CD4-positive, alpha-beta memory T cell (primary cell): ENCODE data around the gene ARHGAP24. TPM values are rescaled to one million over a fixed set of nuclear protein-coding genes. Genes with fewer than 3 reads are reported as not detected.

Experiments
- CTCF ChIA-PET: fragments of 350-600 bp; sonication (Branson Sonifier 250); formaldehyde crosslinking; loops from one replicate; lab custom pipeline; 2021; ENCODE audit warnings: inconsistent platforms; ENCODE audit not compliant: partially characterized antibody; lab: Charles Lee
- POLR2A ChIA-PET: fragments of 350-600 bp; sonication (Branson Sonifier 250); formaldehyde crosslinking; loops from one replicate; lab custom pipeline; 2021; ENCODE audit not compliant: partially characterized antibody; lab: Charles Lee
- DNase-seq, 5 donors: peaks; one replicate each; pipeline versions ENCODE4 v3.0.0 to v3.0.0-alpha.2; 2020 to 2022; ENCODE audit warnings: mixed read lengths in 1 of 5
- H3K27ac ChIP-seq: one replicate; pipeline ENCODE4 v1.7.0; 2013; ENCODE audit warnings: low read depth, low read length
- H3K27me3 ChIP-seq: 2 replicates; pipeline ENCODE4 v1.7.0; 2013; ENCODE audit warnings: mild to moderate bottlenecking, low read length, moderate library complexity; ENCODE audit not compliant: insufficient read depth
- H3K36me3 ChIP-seq: 2 replicates; pipeline ENCODE4 v1.7.0; 2013; ENCODE audit warnings: mild to moderate bottlenecking, low read length, moderate library complexity; ENCODE audit not compliant: insufficient read depth
- H3K4me1 ChIP-seq: 2 replicates; pipeline ENCODE4 v1.7.0; 2013; ENCODE audit warnings: mild to moderate bottlenecking, low read length, moderate library complexity; ENCODE audit not compliant: insufficient read depth
- H3K4me3 ChIP-seq, 2 donors: one replicate each; pipeline ENCODE4 v1.7.0; 2013; ENCODE audit warnings: low read length in 2 of 2, mild to moderate bottlenecking in 1 of 2
- H3K9me3 ChIP-seq, 2 donors: one replicate each; pipeline ENCODE4 v1.7.0; 2013; ENCODE audit warnings: low read length in 2 of 2, control low read depth in 1 of 2; ENCODE audit not compliant: control insufficient read depth in 1 of 2
- H3K27ac Mint-ChIP-seq, 7 donors: one replicate each; pipeline ENCODE4 v1.8.0; 2020 to 2021; ENCODE audit warnings: mixed read lengths in 7 of 7, mild to moderate bottlenecking in 6 of 7, inconsistent platforms in 3 of 7, moderate library complexity in 3 of 7
- H3K27me3 Mint-ChIP-seq, 2 donors: one replicate each; pipeline ENCODE4 v1.8.0; 2020 to 2021; ENCODE audit warnings: mixed read lengths in 2 of 2
- H3K36me3 Mint-ChIP-seq, 2 donors: one replicate each; pipeline ENCODE4 v1.8.0; 2020 to 2021; ENCODE audit warnings: mixed read lengths in 2 of 2, inconsistent platforms in 1 of 2, mild to moderate bottlenecking in 1 of 2
- H3K4me1 Mint-ChIP-seq, 4 donors: one replicate each; pipeline ENCODE4 v1.8.0; 2020 to 2021; ENCODE audit warnings: mixed read lengths in 4 of 4, mild to moderate bottlenecking in 1 of 4
- H3K4me3 Mint-ChIP-seq, 8 donors: one replicate each; pipeline ENCODE4 v1.8.0; 2020 to 2021; ENCODE audit warnings: mixed read lengths in 8 of 8, mild to moderate bottlenecking in 7 of 8, moderate library complexity in 6 of 8, inconsistent platforms in 3 of 8
- H3K9me3 Mint-ChIP-seq, 8 donors: one replicate each; pipeline ENCODE4 v1.8.0; 2020 to 2021; ENCODE audit warnings: mixed read lengths in 8 of 8, mild to moderate bottlenecking in 5 of 8, inconsistent platforms in 3 of 8, moderate library complexity in 1 of 8
- intact Hi-C: fragments of 100-400 bp; cut with micrococcal nuclease; formaldehyde crosslinking; loops from one replicate; pipeline ENCODE4 v1.15.1; 2023
- polyA plus RNA-seq, 2 donors: library from polyadenylated mRNA; unstranded; fragments of 300-500 nt; fragmentation: Illumina TruSeq; gene quantifications; one replicate each; pipeline ENCODE4 v1.2.3, GENCODE V29; 2021
- total RNA-seq, 2 experiments: library from RNA; stranded (reverse); gene quantifications; one replicate each; pipeline ENCODE4 v1.2.3, GENCODE V29; 2021

Gene ARHGAP24
- total and polyA plus RNA-seq, 4 experiments from 2014 or later, result 0.30 TPM; not detected in 3

DNA sequence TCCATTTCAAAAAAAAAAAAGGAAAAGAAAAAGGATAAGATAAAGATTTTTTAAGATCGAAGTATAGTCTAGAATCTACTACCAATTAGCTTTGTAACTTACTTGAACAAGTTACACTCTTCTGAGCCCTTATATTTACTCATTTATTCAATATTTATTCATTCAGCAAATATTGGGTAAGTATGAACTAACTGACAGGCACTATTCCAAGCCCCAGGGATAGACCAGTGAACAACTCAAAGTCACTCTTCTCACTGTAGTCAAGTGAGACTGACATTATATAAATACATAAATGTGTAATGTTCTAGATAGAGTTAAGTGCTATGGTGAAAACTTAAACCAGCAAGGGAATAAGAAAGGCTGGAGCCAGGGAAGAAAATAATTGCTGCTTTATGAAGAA, 131.6 kb downstream of the ARHGAP24 start:
- H3K4me3 Mint-ChIP-seq, result no peak overlapping the region
- H3K4me1 Mint-ChIP-seq, result peaks cover 0 to 4% (median 2%) of the 10 kb centered on the region in 4 donors
- intact Hi-C loops, result no loop called here
- H3K27me3 Mint-ChIP-seq, result no peaks in the 10 kb centered on the region
- Histone ChIP-seq H3K4me3 (no peak overlapping the region), H3K9me3 (peaks cover 0 to 3% of the 10 kb centered on the region in 2 donors), H3K27ac (no peak overlapping the region), H3K36me3 (no peaks in the 10 kb centered on the region), H3K4me1 (no peaks in the 10 kb centered on the region), H3K27me3 (no peaks in the 10 kb centered on the region)
- peaks cover 0 to 6% (median 2%) of the 10 kb centered on the region in 8 donors for H3K9me3 Mint-ChIP-seq
- no peak overlapping the region for H3K27ac Mint-ChIP-seq
- DNase-seq, result no peak
- ChIA-PET POLR2A (no interaction called here), CTCF (no interaction called here)
- H3K36me3 Mint-ChIP-seq, result no peaks in the 10 kb centered on the region

DNA sequence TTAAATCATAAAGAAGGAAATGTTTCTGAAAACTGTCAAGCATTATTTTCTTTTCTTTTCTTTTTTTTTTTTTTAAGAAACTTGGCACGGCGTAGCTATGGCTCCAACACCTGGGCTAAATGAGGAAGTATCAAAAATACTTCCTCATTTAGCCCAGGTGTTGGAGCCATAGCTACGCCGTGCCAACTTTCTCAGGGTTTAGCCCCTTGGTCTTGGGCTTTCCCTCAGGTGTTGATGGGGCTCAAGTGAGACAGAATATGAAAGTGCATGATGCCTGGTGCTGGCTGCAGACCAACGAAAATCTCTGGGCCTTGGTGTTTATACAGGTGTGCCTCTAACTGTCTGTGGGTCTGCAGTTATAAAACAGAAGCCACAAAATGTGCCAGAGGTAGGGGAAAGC, 132.7 kb downstream of the ARHGAP24 start:
- DNase-seq, result no peak
- Mint-ChIP-seq H3K36me3 (no peaks in the 10 kb centered on the region), H3K27me3 (no peaks in the 10 kb centered on the region), H3K9me3 (peaks cover 0 to 4% (median 2%) of the 10 kb centered on the region in 8 donors), H3K4me1 (peaks cover 0 to 4% (median 2%) of the 10 kb centered on the region in 4 donors), H3K4me3 (no peak overlapping the region), H3K27ac (no peak overlapping the region)
- ChIA-PET CTCF (no interaction called here), POLR2A (no interaction called here)
- Histone ChIP-seq H3K36me3 (no peaks in the 10 kb centered on the region), H3K27ac (no peak overlapping the region), H3K4me3 (no peak overlapping the region), H3K9me3 (peaks cover 0 to 3% of the 10 kb centered on the region in 2 donors), H3K4me1 (no peaks in the 10 kb centered on the region), H3K27me3 (no peaks in the 10 kb centered on the region)
- intact Hi-C loops, result no loop called here

DNA sequence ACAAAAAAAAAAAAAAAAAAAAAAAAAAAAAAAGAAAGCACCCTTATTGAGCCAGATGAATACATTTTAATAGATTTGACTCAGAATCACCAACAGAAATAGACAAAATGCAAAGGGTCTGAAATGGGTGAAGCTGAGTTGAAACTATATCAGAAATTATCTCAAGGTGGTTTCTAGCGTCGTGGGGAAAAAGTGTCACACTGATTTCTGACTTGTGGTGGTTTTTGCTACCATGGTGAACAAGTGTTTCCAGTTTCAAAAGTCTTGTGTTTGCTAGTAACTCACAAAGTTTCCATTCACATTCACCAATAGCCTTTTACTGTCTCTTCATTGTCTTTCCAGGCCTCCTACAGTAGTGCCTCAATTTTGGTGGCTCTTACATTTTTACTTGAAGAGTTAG, 135.5 kb downstream of the ARHGAP24 start:
- H3K4me1 Mint-ChIP-seq, result peaks cover 0 to 4% (median 2%) of the 10 kb centered on the region in 4 donors
- no peak overlapping the region for H3K27ac Mint-ChIP-seq
- no peak for DNase-seq
- Histone ChIP-seq H3K4me3 (no peak overlapping the region), H3K36me3 (no peaks in the 10 kb centered on the region), H3K27me3 (no peaks in the 10 kb centered on the region), H3K27ac (no peak overlapping the region), H3K9me3 (peaks cover 0 to 3% of the 10 kb centered on the region in 2 donors), H3K4me1 (no peaks in the 10 kb centered on the region)
- H3K9me3 Mint-ChIP-seq, result peaks cover 0 to 4% (median 2%) of the 10 kb centered on the region in 8 donors
- POLR2A ChIA-PET, result no interaction called here
- H3K4me3 Mint-ChIP-seq, result no peak overlapping the region
- no peaks in the 10 kb centered on the region for H3K27me3 Mint-ChIP-seq
- H3K36me3 Mint-ChIP-seq, result no peaks in the 10 kb centered on the region
- intact Hi-C loops, result no loop called here
- CTCF ChIA-PET, result no interaction called here

GRCh38 chr4:85611661-85612060, 136.7 kb downstream of the ARHGAP24 start:
- Histone ChIP-seq H3K4me3 (no peak overlapping the region), H3K27ac (no peak overlapping the region), H3K9me3 (peaks cover 0 to 3% of the 10 kb centered on the region in 2 donors), H3K36me3 (no peaks in the 10 kb centered on the region), H3K4me1 (no peaks in the 10 kb centered on the region), H3K27me3 (no peaks in the 10 kb centered on the region)
- POLR2A ChIA-PET, result no interaction called here
- Mint-ChIP-seq H3K4me3 (no peak overlapping the region), H3K4me1 (peaks cover 0 to 4% (median 2%) of the 10 kb centered on the region in 4 donors), H3K27me3 (no peaks in the 10 kb centered on the region), H3K27ac (no peak overlapping the region), H3K9me3 (peaks cover 0 to 4% (median 2%) of the 10 kb centered on the region in 8 donors), H3K36me3 (no peaks in the 10 kb centered on the region)
- DNase-seq, result no peak
- intact Hi-C loops, result no loop called here
- CTCF ChIA-PET, result no interaction called here

- ChIA-PET CTCF (no interaction called here), POLR2A (no interaction called here)
- no peaks in the 10 kb centered on the region for H3K4me1 ChIP-seq
- H3K4me3 ChIP-seq, result no peak overlapping the region
- Mint-ChIP-seq H3K27ac (no peak overlapping the region), H3K27me3 (no peaks in the 10 kb centered on the region), H3K9me3 (peaks cover 0 to 4% (median 2%) of the 10 kb centered on the region in 8 donors), H3K4me1 (no peaks in the 10 kb centered on the region), H3K36me3 (no peaks in the 10 kb centered on the region), H3K4me3 (no peak overlapping the region)
- H3K9me3 ChIP-seq, result no peaks in the 10 kb centered on the region
- intact Hi-C loops, result no loop called here
- no peaks in the 10 kb centered on the region for H3K27me3 ChIP-seq
- no peak for DNase-seq
- no peaks in the 10 kb centered on the region for H3K36me3 ChIP-seq
- H3K27ac ChIP-seq, result no peak overlapping the region
Observed at GRCh38 chr4:85613901-85614300, 139.0 kb downstream of the ARHGAP24 start.

DNA sequence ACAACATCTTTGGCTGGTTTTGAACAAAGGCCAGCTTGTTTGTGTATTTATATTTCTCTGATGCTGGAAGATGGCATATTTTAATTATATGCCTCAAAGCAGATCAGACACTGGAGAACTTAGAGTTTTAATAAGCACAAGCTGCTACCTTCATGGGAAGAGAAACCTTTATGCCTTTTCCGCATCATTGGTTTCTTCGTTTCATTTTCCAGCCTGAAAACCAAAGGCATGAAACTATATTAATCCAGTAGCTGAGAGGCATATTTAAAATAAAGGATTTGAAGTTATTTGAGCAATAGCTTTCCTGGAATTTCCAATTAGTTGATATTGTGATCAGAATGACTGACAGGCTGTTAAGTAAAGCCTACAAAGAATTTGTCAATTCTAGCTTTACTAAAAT, 141.0 kb downstream of the ARHGAP24 start:
- Histone ChIP-seq H3K9me3 (no peaks in the 10 kb centered on the region), H3K27me3 (no peaks in the 10 kb centered on the region), H3K4me1 (no peaks in the 10 kb centered on the region), H3K27ac (no peak overlapping the region), H3K36me3 (no peaks in the 10 kb centered on the region), H3K4me3 (no peak overlapping the region)
- DNase-seq, result no peak
- intact Hi-C loops, result no loop called here
- Mint-ChIP-seq H3K4me3 (no peak overlapping the region), H3K9me3 (peaks cover 0 to 3% (median 0%) of the 10 kb centered on the region in 8 donors), H3K4me1 (no peaks in the 10 kb centered on the region), H3K27ac (no peak overlapping the region), H3K27me3 (no peaks in the 10 kb centered on the region), H3K36me3 (no peaks in the 10 kb centered on the region)
- CTCF ChIA-PET, result no interaction called here
- POLR2A ChIA-PET, result no interaction called here

DNA sequence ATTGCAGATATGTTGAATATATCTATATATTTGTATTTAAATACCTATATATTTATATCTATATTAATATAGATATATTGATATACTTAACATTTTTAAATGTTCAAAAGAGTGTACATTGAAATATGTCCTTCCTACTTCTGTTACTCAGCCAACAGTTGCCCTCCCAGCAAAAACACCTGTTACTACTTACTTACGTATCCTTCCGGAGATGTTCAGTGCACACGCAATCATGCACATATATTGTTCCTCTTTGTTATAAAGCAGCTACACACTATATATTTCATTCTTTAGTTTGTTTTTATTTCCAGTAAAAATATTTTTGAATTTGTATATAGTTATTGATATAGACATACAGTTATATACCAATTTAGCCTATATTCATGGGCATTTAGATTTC, 142.3 kb downstream of the ARHGAP24 start:
- ChIA-PET POLR2A (no interaction called here), CTCF (no interaction called here)
- no peak overlapping the region for H3K27ac ChIP-seq
- Mint-ChIP-seq H3K27ac (no peak overlapping the region), H3K36me3 (no peaks in the 10 kb centered on the region), H3K4me3 (no peak overlapping the region), H3K4me1 (no peaks in the 10 kb centered on the region), H3K9me3 (peaks cover 0 to 5% (median 0%) of the 10 kb centered on the region in 8 donors), H3K27me3 (no peaks in the 10 kb centered on the region)
- H3K27me3 ChIP-seq, result no peaks in the 10 kb centered on the region
- H3K4me3 ChIP-seq, result no peak overlapping the region
- no peaks in the 10 kb centered on the region for H3K4me1 ChIP-seq
- no peaks in the 10 kb centered on the region for H3K36me3 ChIP-seq
- DNase-seq, result no peak
- intact Hi-C loops, result no loop called here
- no peaks in the 10 kb centered on the region for H3K9me3 ChIP-seq

DNA sequence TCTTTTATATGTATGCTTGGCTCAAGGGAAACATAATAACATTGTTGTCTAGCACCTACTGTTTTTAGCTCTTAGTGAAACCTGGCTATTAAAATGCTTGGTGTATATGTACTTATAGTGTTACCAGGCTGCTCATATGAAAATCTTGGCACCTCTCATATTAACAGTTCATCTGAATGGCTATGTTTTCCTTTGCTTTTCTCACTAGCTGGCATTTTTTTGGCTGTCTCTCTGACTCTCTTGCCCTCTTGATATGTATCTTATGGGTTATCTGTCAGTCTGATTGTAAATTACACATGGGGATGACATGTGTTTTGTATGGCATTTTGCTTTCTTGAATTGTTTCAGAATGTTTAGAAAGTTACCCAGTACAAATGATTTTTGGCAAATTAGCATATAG, 158.0 kb downstream of the ARHGAP24 start:
- no peaks in the 10 kb centered on the region for H3K9me3 ChIP-seq
- no peak for DNase-seq
- no peaks in the 10 kb centered on the region for H3K36me3 ChIP-seq
- POLR2A ChIA-PET, result no interaction called here
- Mint-ChIP-seq H3K9me3 (peaks cover 0 to 10% (median 8%) of the 10 kb centered on the region in 8 donors), H3K4me3 (no peak overlapping the region), H3K4me1 (no peaks in the 10 kb centered on the region), H3K27ac (no peak overlapping the region), H3K36me3 (no peaks in the 10 kb centered on the region), H3K27me3 (peaks cover 0 to 1% of the 10 kb centered on the region in 2 donors)
- no peaks in the 10 kb centered on the region for H3K4me1 ChIP-seq
- H3K27me3 ChIP-seq, result no peaks in the 10 kb centered on the region
- CTCF ChIA-PET, result no interaction called here
- intact Hi-C loops, result no loop called here
- H3K4me3 ChIP-seq, result no peak overlapping the region
- no peak overlapping the region for H3K27ac ChIP-seq
